Parathyroid adenoma (tissue), 2 donors: ENCODE data around the gene MTX1.

Source experiments
- H2AFZ ChIP-seq: fragments of 300-600 bp; sonication (generic); one replicate; pipeline ENCODE4 v1.7.0; 2017; ENCODE audit warnings: antibody characterized with exemption, mild to moderate bottlenecking
- H3K27ac ChIP-seq: fragments of 300-600 bp; sonication (generic); one replicate; pipeline ENCODE4 v1.7.0; 2017
- H3K27me3 ChIP-seq: fragments of 300-600 bp; sonication (generic); one replicate; pipeline ENCODE4 v1.7.0; 2017; ENCODE audit warnings: low read length; ENCODE audit not compliant: control insufficient read depth, insufficient read depth
- H3K36me3 ChIP-seq: fragments of 300-600 bp; sonication (generic); one replicate; pipeline ENCODE4 v1.7.0; 2017; ENCODE audit warnings: low read length; ENCODE audit not compliant: control insufficient read depth, insufficient read depth
- H3K4me1 ChIP-seq: fragments of 300-600 bp; sonication (generic); one replicate; pipeline ENCODE4 v1.7.0; 2017; ENCODE audit warnings: control low read depth
- H3K4me2 ChIP-seq: fragments of 300-600 bp; sonication (generic); one replicate; pipeline ENCODE4 v1.7.0; 2017; ENCODE audit warnings: low read length
- H3K4me3 ChIP-seq: fragments of 300-600 bp; sonication (generic); one replicate; pipeline ENCODE4 v1.7.0; 2017; ENCODE audit warnings: low read depth, low read length
- H3K79me2 ChIP-seq: fragments of 300-600 bp; sonication (generic); one replicate; pipeline ENCODE4 v1.7.0; 2017; ENCODE audit warnings: control low read depth
- H3K9ac ChIP-seq: fragments of 300-600 bp; sonication (generic); one replicate; pipeline ENCODE4 v1.7.0; 2017; ENCODE audit warnings: mild to moderate bottlenecking
- H3K9me3 ChIP-seq: fragments of 300-600 bp; sonication (generic); one replicate; pipeline ENCODE4 v1.7.0; 2017; ENCODE audit warnings: low read length; ENCODE audit not compliant: control insufficient read depth
- CTCF ChIP-seq: fragments of 300-600 bp; sonication (generic); IDR thresholded peaks from one replicate; pipeline ENCODE4 v1.7.0; 2017; ENCODE audit warnings: antibody characterized with exemption, mild to moderate bottlenecking
- donor health status: primary hyperparathyroidism.

MTX1 gene

GRCh38 chr1:155199792-155200191 lies 8.7 kb upstream of the MTX1 start:
- no peak for TF ChIP-seq CTCF
- Histone ChIP-seq H3K9ac (no peak overlapping the region), H3K4me1 (no peaks in the 10 kb centered on the region), H3K79me2 (no peaks in the 10 kb centered on the region), H3K9me3 (no peaks in the 10 kb centered on the region), H3K4me3 (no peak overlapping the region), H3K27me3 (no peaks in the 10 kb centered on the region), H3K27ac (no peak overlapping the region), H2AFZ (no peak overlapping the region), H3K36me3 (no peaks in the 10 kb centered on the region), H3K4me2 (no peak overlapping the region)

GRCh38 chr1:155200920-155201319 lies 7.6 kb upstream of the MTX1 start:
- H3K9ac ChIP-seq, result no peak overlapping the region
- no peaks in the 10 kb centered on the region for H3K9me3 ChIP-seq
- no peaks in the 10 kb centered on the region for H3K4me1 ChIP-seq
- H3K4me3 ChIP-seq, result no peak overlapping the region
- no peak for TF ChIP-seq CTCF
- H3K36me3 ChIP-seq, result no peaks in the 10 kb centered on the region
- no peak overlapping the region for H2AFZ ChIP-seq
- H3K27me3 ChIP-seq, result no peaks in the 10 kb centered on the region
- no peak overlapping the region for H3K27ac ChIP-seq
- H3K4me2 ChIP-seq, result no peak overlapping the region
- no peaks in the 10 kb centered on the region for H3K79me2 ChIP-seq

GRCh38 chr1:155202198-155202597 lies 6.3 kb upstream of the MTX1 start:
- no peaks in the 10 kb centered on the region for H3K36me3 ChIP-seq
- H2AFZ ChIP-seq, result no peak overlapping the region
- no peak overlapping the region for H3K4me3 ChIP-seq
- H3K9me3 ChIP-seq, result no peaks in the 10 kb centered on the region
- no peaks in the 10 kb centered on the region for H3K79me2 ChIP-seq
- no peaks in the 10 kb centered on the region for H3K4me1 ChIP-seq
- TF ChIP-seq CTCF, result no peak
- no peak overlapping the region for H3K9ac ChIP-seq
- no peaks in the 10 kb centered on the region for H3K27me3 ChIP-seq
- no peak overlapping the region for H3K4me2 ChIP-seq
- H3K27ac ChIP-seq, result no peak overlapping the region

- no peak for TF ChIP-seq CTCF
- H2AFZ ChIP-seq, result no peak overlapping the region
- H3K4me2 ChIP-seq, result no peak overlapping the region
- H3K27me3 ChIP-seq, result no peaks in the 10 kb centered on the region
- no peaks in the 10 kb centered on the region for H3K4me1 ChIP-seq
- H3K36me3 ChIP-seq, result no peaks in the 10 kb centered on the region
- H3K4me3 ChIP-seq, result no peak overlapping the region
- H3K27ac ChIP-seq, result no peak overlapping the region
- H3K9me3 ChIP-seq, result no peaks in the 10 kb centered on the region
- no peak overlapping the region for H3K9ac ChIP-seq
- no peaks in the 10 kb centered on the region for H3K79me2 ChIP-seq
Measured at GRCh38 chr1:155202731-155203515, 5.6 kb upstream of the MTX1 start.

- Histone ChIP-seq H3K4me2 (no peak overlapping the region), H3K79me2 (no peaks in the 10 kb centered on the region), H3K4me3 (no peak overlapping the region), H3K4me1 (peaks cover 4% of the 10 kb centered on the region), H3K9ac (no peak overlapping the region), H3K27me3 (no peaks in the 10 kb centered on the region), H3K27ac (no peak overlapping the region), H3K36me3 (no peaks in the 10 kb centered on the region), H2AFZ (no peak overlapping the region), H3K9me3 (no peaks in the 10 kb centered on the region)
- TF ChIP-seq CTCF, result no peak
Measured at GRCh38 chr1:155205035-155205434, 3.5 kb upstream of the MTX1 start.
